ENCODE data around the gene KRT79. TPM values are rescaled to one million over a fixed set of nuclear protein-coding genes. Genes with fewer than 3 reads are reported as not detected.

KRT79 gene
- total and polyA plus RNA-seq, 9 of the 15 experiments (the other 6 are each of a cell fraction or from before 2014, with no cell fraction given), result 0.03 to 2.3 (median 0.23) TPM; not detected in 2

GRCh38 chr12:52799505-52800211, 34.5 kb downstream of the KRT79 start:
- no peak for DNase-seq (ENCODE audit: extremely low read depth in 1 of 4, low spot score in 3 of 4)
- Histone ChIP-seq H2AFZ (ENCODE audit: low read depth, low read length) (no peak overlapping the region), H3K9ac (ENCODE audit: insufficient read depth in 1 of 2, low read depth in 2 of 2, low read length in 2 of 2) (no peak overlapping the region), H3K27me3 (ENCODE audit: control insufficient read depth in 2 of 2, insufficient read depth in 2 of 2, low read length in 2 of 2) (no peaks in the 10 kb centered on the region), H3K4me1 (replicated peaks in 1 of 2; ENCODE audit: control insufficient read depth in 2 of 2, insufficient read depth in 2 of 2, low read length in 2 of 2) (peaks cover 25 to 32% of the 10 kb centered on the region in 2 experiments; a peak in 4 of 5 replicates), H3K36me3 (ENCODE audit: control insufficient read depth, insufficient read depth, low read length) (no peaks in the 10 kb centered on the region), H3K27ac (ENCODE audit: extremely low read depth, low read depth, low read length) (no peak overlapping the region), H3K4me2 (ENCODE audit: insufficient read depth, low read length) (no peak overlapping the region), H3K9me1 (ENCODE audit: control insufficient read depth, insufficient read depth, low read length) (no peaks in the 10 kb centered on the region), H3K4me3 (no peak overlapping the region), H3K9me3 (replicated peaks; ENCODE audit: control insufficient read depth, insufficient read depth, low read depth, low read length) (no peaks in the 10 kb centered on the region), H3K79me2 (ENCODE audit: control insufficient read depth, insufficient read depth, low read length) (no peaks in the 10 kb centered on the region), H4K20me1 (replicated peaks; ENCODE audit: control insufficient read depth, insufficient read depth, low read length) (no peaks in the 10 kb centered on the region)
- in situ Hi-C loops (cut with MboI) (no loop called here), intact Hi-C loops (cut with micrococcal nuclease) (no loop called here)
- ATAC-seq, result no peak
- POLR2A ChIA-PET, result interaction anchor here (0.7 kb wide), 1 partner anchor 126 kb away, joined by 3 read pairs; no protein-coding TSS in a partner anchor
- BruUV-seq (replicated peaks), result no TSS peak
- CTCF ChIA-PET (ENCODE audit: low intra/inter-chr PET ratio), result no interaction called here
- no peak for FAIRE-seq
- no peak for TF ChIP-seq E2F5 (CRISPR knock-in tag; IDR thresholded peaks at IDR 0.05)
- 0 out of 2 replicates have a peak, but pooled peaks have one; percentile 10 for TF ChIP-seq FOSL1 (tag; conservative IDR thresholded peaks at IDR 0.05)
- WGBS (ENCODE audit: insufficient coverage, low coverage, missing lambda C conversion rate), result 63% methylated on average over 5 of the region's 5 CpGs

All from K562 (cell line).